GDM1 (cell line): ENCODE results near the gene SRPK3.
A peak's percentile ranks its signal among the peaks of the same experiment; 100 is the strongest.
"Not testable (repeated sequence)": the region's sequence is repeated elsewhere in the genome, so short reads cannot be mapped to it uniquely, and the experiment has no call there.

ENCODE experiments used
- DNase-seq: peaks from one replicate; lab custom pipeline; 2025; lab: John Stamatoyannopoulos, UW

Gene SRPK3

GRCh38 chrX:153807976-153808375, 27.1 kb downstream of the SRPK3 start:
- DNase-seq, result no peak

GRCh38 chrX:153812220-153812619, 31.4 kb downstream of the SRPK3 start:
- no peak for DNase-seq

DNA sequence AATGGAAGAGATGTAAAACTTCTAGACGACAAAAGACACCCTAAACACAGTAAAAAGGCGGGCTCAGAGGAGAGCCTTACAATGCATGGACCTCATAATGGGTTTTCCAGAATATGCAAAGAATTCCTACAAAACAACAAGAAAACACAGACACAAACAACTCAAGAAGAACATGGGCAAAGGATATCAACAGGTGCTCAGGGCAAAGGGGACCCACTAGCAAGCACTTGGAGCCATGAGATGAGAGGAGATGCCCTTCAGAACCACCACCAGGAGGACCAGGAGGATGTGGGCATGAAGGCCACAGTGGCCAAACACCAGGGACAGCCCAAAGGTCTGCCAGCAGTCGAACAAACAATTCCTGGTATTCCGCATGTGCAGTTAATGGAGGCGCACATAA, 32.3 kb downstream of the SRPK3 start:
- no peak for DNase-seq

DNA sequence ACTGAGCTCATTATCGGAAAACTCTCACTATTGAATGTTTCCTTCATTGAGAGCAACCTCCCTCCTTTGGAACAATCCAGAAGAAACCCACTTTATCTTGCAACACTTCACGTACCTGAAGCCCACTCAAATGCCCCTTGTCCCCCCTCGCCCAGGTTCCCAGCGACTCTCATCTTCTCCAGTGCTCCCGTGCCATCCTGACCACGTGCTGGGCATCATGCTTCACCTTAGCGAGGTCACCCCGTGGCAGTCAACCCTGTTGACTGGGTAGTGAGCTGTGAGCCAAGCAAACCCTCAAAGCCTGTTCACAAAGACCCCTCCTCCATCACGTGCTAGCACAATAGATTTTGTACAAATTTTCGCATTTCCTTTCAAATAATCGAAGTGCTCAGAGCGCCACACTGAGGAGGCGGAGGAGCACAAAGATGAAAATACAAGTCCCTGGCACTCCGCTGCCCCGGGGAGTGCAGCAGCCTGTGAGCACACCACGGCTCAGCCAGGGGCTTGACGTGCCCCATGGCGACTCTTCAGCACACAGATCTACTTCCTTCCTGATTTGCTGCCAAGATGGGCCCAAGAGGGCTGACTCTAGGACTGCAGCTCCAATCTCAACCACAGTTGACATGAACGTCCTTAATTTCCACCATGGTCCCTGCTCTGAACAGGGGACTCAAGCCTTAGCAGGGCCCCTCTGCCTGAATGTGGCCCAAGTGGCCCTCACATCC, 33.9 kb downstream of the SRPK3 start:
- peak; percentile 18 for DNase-seq

DNA sequence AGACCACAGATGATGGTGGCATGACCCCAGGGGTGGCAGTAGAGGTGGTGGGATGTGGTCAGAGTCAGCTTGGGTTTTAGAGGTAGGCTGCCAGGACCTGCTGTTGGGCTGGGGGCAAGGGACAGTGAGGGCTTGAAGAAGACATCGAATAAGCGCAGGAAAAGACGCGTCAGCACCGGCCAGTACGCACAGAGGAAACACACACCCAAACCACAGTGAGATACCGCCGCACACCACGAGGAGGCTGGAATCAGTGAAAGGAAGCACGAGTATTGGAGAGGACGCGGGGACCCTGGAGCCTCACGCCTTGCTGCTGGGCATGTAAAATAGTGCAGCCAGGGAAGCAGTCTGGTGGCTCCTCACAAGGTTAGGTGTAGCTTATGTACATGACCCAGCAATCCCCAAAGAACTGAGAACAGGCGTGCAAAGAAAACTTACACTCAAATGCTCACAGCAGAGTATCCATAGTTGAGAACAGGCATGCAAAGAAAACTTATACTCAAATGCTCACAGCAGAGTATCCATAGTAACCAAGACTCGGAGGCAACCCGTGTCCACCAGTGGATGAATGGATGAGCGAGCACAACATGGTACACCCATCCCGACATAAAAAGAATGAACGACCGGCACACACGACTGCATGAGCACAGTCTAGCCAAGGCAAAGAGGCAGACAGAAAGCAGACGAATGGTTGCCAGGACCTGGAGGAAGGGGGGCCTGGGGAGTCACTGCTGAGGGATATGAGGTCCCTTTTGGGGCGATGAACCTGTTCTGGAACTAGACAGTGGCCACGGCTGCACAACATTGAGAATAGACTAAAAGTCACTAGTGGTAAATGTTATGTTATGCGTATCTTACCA, 36.2 kb downstream of the SRPK3 start:
- DNase-seq, result peak; percentile 41

DNA sequence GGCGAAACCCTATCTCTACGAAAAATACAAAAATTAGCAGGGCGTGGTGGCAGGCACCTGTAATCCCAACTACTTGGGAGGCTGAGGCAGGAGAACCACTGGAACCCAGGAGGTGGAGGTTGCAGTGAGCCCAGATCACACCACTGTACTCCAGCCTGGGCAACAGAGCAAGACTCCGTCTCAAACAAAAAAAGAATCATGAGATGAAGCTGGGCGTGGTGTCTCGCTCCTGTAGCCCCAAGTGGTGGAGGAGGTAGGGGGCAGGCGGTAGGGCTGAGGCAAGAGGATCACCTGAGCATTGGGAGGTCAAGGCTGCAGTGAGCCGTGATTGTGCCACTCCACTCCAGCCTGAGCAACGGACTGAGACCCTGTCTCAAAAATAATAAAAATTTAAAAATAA, 37.2 kb downstream of the SRPK3 start:
- DNase-seq, result not testable (repeated sequence)

- no peak for DNase-seq
Measured at GRCh38 chrX:153818571-153819383, 37.9 kb downstream of the SRPK3 start.

DNA sequence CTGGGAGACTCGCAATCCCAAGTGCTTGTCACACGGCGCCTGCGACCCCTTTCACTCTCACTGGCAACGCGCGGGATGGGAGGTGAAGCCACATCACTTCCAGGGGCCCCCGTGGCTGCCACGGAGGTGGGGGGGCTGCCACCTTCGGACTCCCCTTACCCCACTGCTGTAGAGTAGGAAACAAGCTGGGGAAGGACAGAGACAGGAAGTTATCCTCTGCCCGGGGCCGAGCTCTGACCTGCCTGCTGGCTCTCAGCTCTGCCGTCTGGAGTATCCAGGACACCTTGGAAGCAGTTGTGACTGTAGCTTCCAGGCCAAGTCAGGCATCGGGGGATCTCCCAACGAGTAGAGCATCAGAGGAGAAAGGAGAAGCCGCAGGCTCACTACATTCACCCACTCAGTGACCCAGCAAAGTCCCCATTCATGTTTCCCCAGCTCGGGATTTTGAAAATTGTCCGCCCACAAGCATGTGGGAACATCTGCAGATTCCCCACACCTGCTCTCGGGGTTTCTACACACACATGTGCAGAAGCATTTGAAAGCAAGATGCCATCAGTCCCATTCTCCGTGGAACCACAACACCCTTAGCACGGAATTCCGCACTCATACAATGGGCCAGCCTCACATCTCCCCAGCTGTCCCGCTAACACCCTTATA, 38.7 kb downstream of the SRPK3 start:
- no peak for DNase-seq

GRCh38 chrX:153820601-153821000, 39.8 kb downstream of the SRPK3 start:
- no peak for DNase-seq

DNA sequence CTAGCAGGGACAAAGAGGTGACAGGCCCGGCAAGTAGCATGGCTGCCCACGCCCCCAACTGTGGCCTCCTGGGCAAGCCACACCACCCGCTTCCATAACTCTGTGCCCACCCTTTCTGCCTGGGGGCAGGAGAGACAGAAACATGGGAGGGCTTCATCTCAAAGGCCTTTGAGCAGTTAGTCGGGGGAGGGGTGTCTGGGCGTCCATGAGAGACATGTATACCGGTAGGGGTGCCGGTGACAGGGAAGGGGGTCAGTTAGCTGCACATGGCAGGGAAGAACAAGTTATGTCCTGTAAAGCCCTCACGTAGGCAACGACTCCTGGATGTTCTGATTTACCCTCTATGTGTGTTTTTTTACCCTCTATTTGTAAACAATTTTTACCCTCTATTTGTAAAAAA, 40.2 kb downstream of the SRPK3 start:
- DNase-seq, result no peak

- DNase-seq, result no peak
Measured at GRCh38 chrX:153824348-153824747, 43.5 kb downstream of the SRPK3 start.

DNA sequence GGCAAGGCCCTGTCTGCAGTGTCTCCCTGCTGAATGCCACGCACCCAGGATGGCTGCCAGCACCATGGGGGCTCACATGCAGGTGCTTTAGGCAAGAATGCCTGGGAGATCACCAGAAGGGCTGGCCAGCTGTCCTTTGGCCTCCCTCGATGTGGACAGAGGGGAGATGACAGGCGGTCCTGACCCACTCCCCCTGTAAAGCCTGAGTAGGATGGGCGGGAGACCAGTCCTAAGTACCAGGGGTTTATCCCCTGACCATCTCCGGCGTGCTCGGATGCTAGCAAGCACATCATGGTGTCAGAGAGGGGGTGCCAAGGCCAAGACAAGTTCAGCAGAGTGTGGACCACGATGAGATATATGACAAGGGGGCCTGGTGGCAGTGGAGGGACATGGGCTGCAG, 44.2 kb downstream of the SRPK3 start:
- no peak for DNase-seq

DNA sequence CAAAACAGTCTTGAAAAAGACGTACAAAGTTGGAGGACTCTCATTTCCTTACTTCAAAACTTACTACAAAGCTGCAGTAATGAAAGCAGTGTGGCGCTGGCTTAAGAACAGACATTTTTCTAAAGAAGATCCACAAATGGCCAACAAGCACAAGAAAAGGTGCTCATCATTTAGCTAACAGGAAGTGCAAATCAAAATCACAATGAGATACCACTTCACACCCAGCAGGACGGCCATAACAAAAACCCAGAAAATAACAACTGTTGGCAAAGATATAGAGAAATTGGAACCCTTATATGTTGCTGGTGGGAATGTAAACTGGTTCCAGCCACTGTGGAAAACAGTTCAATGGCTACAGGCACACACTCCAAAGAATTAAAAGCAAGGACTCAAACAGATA, 46.2 kb downstream of the SRPK3 start:
- no peak for DNase-seq

DNA sequence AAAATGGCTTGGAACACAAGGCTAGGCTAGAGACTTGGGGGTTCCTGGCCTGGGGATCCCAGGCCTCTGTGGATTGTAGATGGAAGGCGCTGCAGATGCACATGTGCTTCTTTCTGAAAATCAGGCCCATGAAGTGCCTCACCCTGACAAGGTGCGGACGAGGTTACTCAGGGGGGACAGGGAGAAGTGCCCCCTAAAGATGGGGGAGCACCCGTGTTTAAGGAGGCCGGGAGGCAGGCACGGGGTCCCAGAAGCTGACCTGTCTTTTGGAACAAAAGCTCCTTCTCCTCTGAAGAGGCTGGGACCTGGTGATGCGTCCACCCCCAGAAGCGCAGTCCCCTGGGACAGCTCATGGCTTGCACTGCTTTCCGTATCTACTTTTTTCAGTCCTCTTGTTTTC, 47.1 kb downstream of the SRPK3 start:
- no peak for DNase-seq

- DNase-seq, result no peak
Measured at GRCh38 chrX:153828308-153828707, 47.5 kb downstream of the SRPK3 start.

DNA sequence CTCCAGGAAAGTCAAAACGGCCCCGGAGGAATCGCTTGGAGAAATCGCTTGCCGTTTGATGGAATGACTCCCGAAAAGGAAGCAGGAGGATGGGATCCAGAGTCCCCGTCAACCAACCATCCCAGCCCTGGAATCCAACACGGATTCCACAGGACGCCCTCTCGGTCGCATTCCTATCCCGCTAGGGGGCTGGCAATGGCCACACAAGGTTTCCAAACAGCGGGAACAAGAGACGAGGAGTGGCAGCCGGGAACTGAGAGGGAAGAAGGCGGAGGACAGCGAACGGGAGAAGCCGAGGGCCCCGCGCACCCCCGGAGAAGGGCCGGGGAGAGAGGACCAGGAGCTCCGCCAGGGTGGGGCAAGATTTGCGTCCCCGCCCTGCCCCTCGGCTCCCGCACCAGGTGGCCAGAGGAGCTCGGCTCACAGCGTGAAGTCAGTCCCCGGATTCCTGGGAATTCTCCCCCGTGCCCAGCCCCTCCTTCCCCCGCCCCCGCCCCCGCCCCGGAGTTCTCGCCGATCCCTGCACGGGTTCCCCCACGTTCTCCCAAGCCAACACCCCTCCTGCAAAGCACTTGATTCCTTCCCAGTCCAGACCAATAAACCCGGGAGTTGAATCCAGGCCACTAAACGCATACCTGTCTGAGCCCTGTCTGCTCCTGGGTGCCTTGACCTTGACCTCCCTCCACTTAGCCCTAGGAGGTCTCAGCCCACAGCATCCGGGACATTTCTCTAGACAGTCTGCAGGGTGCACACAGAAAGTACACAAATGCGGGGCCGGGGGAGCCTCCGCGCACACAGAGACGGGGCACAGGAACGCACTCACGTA, 48.1 kb downstream of the SRPK3 start:
- DNase-seq, result no peak

DNA sequence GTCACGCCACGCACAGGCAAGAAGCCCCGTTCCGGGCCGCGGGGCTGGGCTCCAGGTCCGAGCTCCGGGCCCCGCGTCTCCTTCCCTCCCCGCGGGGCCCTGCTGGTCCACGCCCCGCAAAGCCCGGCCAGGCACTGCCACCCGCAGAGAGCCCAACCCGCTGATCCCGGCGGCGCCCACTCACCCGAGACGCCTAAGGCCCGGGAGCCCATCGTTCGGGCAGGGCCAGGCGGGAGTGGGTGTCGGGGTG, 48.6 kb downstream of the SRPK3 start:
- DNase-seq, result no peak

DNA sequence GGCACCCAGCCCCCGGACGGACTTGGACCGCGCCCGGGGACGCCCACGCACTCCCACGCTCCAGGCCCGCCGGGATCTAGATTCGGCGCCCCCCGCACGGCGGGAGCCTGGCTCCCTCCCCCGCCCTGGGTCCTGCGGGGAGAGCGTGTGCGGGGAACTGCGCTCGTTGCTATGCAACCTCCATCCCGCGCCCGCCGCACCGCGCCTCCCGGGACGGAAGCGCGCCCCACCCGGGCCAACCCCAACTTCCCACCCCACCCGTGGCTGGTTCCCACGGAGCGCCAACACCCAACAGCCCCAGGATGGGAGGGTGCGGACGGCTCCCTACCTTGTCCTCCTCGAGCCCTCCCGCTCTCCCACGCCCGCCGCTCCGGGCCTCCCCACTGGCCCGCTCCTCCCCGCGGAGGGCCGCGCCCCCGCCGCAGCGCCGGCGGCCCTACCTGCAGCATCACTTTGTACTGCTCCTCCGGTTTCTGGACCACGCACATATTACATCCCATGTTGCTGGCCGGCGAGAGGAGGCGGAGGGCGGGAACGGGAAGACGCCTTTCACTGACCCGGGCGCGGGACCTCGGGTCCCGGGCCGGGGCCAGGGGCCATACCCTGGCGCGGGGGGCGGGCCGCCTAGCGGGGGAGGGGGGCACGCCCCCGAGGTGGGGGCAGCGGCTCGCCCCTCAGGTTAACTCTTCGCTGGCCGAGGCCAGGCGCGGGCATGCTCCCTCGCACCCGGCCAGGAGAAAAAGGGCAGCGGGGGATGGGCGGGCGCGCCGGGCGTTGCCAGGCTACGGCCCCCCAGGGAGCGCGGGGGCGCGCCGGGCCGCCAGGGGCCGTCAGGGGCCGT, 49.2 kb downstream of the SRPK3 start, which contains the start of gene PDZD4:
Gene PDZD4, minus strand, starts transcription at position 746 of the 841 bp plus-strand sequence. Its CDS starts 246 bp downstream, at position 500.
- DNase-seq, result no peak

GRCh38 chrX:153830640-153831428, 50.0 kb downstream of the SRPK3 start:
- DNase-seq, result no peak
